PFSK-1 (cell line): ENCODE data around the gene STXBP3.

ENCODE experiments used
- FOXP2 ChIP-seq: optimal IDR thresholded peaks from 2 replicates; pipeline ENCODE3; 2011; ENCODE audit warnings: borderline replicate concordance, control low read depth, inconsistent platforms; ENCODE audit not compliant: insufficient read depth; ENCODE audit errors: extremely low read length, extremely low read depth
- POLR2AphosphoS5 ChIP-seq: IDR thresholded peaks from 2 replicates; pipeline ENCODE4 v1.6.1; 2012; ENCODE audit warnings: low read depth, mild to moderate bottlenecking, control low read depth, low read length, moderate library complexity
- SIN3A ChIP-seq: IDR thresholded peaks from 2 replicates; pipeline ENCODE4 v1.6.1; 2012; ENCODE audit warnings: mild to moderate bottlenecking, low read length, moderate library complexity, borderline replicate concordance; ENCODE audit not compliant: insufficient read depth
- TAF1 ChIP-seq: IDR thresholded peaks from 2 replicates; pipeline ENCODE4 v1.6.1; 2012; ENCODE audit warnings: low read length, control low read depth, borderline replicate concordance; ENCODE audit not compliant: insufficient read depth
- TF ChIP-seq, protein P1 (sequence below), 2 experiments: IDR thresholded peaks; 2 replicates each; pipeline versions ENCODE4 v1.6.1 to v1.8.0; 2011 to 2012; ENCODE audit warnings: low read depth in 2 of 2, low read length in 2 of 2, control low read depth in 1 of 2, inconsistent platforms in 1 of 2, mild to moderate bottlenecking in 1 of 2, moderate library complexity in 1 of 2; ENCODE audit not compliant: insufficient read depth in 1 of 2

DNA sequence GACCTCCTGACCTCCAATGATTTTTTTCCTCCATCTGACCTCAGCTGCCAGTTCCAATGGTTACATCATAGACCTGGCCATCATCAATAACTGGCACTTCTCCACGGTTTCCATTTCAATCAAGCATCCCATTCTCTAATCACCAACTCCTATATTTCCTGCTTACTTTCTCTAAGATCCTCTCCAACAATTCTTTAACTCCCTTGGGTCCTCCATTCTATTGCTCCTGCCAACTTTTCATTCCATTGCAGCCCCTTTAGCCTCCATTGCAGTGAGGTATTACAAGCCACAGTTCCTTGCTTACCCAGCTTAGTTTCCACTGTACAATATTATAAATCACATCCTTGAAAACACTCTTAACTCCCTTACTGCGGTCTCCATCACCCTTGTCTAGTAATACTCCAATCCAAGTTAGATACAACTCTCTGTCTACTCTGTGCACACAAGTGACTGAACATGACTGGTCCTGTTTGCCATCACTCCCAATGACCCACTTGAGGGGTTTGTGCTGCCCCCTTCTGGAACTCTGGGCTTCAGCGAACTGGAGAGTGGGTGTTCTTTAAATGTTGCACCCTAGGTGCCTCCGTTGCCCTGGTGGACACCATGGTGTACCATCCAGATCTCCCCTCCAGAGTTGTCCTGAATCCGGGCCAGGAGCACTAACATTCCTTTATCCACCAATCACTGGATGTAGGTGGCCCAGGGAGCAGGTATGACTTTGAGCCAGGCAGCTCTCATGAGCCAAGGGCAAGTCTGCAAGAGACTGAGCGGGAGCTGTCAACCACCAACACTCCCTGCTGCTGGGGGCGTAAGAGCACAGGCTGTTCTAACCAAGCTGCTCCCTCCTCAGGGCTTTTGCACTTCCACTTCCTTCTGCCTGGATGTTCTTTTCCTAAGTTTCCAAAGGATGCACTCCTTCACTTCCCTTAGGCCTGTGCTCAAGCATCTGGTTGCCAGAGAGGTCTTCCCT is 37.5 kb upstream of the STXBP3 start:
- TF ChIP-seq TAF1 (no peak), SIN3A (no peak), POLR2AphosphoS5 (no peak), FOXP2 (no peak)
- TF ChIP-seq, protein P1, sequence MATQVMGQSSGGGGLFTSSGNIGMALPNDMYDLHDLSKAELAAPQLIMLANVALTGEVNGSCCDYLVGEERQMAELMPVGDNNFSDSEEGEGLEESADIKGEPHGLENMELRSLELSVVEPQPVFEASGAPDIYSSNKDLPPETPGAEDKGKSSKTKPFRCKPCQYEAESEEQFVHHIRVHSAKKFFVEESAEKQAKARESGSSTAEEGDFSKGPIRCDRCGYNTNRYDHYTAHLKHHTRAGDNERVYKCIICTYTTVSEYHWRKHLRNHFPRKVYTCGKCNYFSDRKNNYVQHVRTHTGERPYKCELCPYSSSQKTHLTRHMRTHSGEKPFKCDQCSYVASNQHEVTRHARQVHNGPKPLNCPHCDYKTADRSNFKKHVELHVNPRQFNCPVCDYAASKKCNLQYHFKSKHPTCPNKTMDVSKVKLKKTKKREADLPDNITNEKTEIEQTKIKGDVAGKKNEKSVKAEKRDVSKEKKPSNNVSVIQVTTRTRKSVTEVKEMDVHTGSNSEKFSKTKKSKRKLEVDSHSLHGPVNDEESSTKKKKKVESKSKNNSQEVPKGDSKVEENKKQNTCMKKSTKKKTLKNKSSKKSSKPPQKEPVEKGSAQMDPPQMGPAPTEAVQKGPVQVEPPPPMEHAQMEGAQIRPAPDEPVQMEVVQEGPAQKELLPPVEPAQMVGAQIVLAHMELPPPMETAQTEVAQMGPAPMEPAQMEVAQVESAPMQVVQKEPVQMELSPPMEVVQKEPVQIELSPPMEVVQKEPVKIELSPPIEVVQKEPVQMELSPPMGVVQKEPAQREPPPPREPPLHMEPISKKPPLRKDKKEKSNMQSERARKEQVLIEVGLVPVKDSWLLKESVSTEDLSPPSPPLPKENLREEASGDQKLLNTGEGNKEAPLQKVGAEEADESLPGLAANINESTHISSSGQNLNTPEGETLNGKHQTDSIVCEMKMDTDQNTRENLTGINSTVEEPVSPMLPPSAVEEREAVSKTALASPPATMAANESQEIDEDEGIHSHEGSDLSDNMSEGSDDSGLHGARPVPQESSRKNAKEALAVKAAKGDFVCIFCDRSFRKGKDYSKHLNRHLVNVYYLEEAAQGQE (IDR thresholded peaks at IDR 0.05; ENCODE audit: insufficient read depth in 1 of 2, low read depth in 2 of 2, low read length in 2 of 2) = no peak
